Stimulated activated CD4-positive, alpha-beta T cell treated with anti-CD3 and anti-CD28 coated beads, Interleukin-1b, Interleukin-23, amount 100 ng/mL, for 48 hours (primary cell): ENCODE results near the gene TMEM164.

Source experiments
- DNase-seq: peaks from one replicate; pipeline ENCODE4 v3.0.0-alpha.2; 2020

Gene TMEM164

GRCh38 chrX:110215411-110215810 lies 212.5 kb downstream of the TMEM164 start:
- no peak for DNase-seq

GRCh38 chrX:110216027-110216426 lies 213.1 kb downstream of the TMEM164 start:
- DNase-seq, result no peak

- no peak for DNase-seq
Measured at GRCh38 chrX:110218591-110218990, 215.7 kb downstream of the TMEM164 start.

DNA sequence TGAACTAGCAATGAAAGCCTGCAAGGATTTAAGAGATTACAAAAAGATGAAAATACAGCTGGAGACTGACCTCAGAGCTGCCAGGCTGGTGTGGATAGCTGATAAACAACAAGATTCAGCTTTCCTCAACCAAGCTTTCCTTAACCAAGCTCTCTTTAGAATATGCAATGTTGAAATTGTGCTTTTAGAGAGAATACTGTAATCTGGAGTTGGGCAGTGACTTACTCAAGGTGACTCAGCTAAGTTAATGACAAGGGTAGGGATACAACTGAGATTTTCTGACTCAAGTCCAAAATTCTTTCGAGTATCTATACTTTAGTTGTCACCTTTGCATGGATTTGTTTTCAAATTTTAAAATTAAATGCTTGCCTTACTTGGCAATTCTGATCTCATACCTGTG lies 217.0 kb downstream of the TMEM164 start:
- no peak for DNase-seq

DNA sequence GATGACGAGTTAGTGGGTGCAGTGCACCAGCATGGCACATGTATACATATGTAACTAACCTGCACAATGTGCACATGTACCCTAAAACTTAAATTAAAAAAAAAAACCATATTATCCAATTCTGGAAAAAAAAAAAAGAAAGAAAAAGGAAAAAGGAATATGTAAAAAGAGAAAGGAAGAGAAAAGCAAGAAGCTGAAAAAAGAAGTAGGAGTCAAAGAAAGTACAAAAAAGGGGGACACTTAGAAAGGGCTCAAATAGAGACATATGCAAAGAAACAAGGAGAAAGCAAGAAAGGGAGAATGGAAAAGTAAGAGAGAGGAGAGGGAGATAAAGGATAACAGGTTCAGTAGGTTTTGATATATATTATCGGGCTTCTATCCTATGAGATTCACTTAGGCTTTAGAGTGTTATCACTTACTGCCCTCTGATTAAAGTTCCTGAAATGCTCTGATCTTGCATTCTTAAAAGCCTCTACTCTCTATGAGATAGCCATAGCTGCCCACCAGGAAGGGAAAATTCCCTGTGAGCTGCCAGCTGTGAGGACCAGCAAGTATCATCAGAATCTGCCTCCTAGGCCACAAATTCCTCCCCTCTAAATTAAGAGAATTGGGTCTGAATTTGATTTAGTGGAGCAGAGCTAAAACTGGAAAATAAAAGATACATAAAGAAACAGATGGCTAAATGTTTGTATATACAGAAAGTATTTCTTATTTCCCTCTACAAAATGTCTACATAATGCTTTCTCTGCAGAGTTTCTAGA lies 219.8 kb downstream of the TMEM164 start:
- no peak for DNase-seq

DNA sequence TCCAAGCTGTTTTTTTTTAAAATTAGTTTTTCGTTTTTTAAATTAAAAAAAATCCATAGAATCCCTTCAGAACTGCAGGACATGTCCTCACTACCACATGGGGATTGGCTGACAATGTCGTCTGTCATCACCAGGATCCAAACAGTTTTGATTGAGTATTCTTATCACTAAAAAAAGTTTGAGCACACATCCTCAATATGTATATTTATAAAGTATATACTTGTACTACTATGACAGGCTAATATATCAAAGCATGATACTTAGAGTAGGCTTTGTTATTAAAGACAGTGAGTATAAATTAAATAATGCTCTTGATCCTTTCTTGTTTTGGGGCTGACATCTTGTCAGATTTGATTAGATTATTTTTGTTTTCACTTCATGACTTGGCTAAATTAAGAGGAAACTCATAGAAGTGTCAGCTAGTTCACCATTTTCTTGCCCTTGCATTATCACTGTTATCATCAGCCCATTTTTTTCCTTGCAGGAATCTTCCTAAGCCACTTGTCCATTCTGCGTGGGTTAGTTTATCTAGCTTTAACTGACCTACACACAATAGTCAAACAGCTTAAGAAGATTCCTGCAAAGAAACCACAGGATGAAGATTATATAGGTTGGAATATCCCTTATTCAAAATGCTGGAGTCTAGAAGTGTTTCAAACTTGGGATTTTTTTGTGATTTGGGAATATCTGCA lies 222.2 kb downstream of the TMEM164 start:
- DNase-seq, result no peak

DNA sequence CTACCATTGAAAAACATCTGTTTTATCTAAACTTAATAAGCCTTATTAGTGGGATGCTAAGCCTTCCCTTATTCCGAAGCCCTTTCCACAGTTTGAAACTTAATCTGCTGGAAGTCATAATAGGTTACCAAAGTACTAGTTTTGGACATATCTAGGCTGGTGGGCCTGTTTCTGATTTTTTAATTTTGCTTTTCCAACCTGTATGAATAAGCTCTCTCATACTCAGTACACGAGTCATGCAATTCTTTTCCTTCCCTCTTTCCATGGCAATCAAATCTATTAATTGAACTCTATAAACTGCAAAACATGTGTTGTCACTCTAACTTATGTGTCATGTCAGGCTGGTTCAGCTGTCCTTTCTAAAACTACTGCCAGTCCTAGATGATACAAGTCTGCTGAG lies 224.0 kb downstream of the TMEM164 start:
- no peak for DNase-seq
